ENCODE data around the gene KCTD10. TPM values are rescaled to one million over a fixed set of nuclear protein-coding genes. Genes with fewer than 3 reads are reported as not detected.

The KCTD10 gene
- total RNA-seq, 1 experiment from 2014 or later: 56.7 TPM

- Mint-ChIP-seq H3K27ac (ENCODE audit: unreplicated experiment) (no peak overlapping the region), H3K36me3 (ENCODE audit: insufficient read depth, unreplicated experiment) (peaks cover 5% of the 10 kb centered on the region), H3K4me1 (ENCODE audit: low read depth, unreplicated experiment) (no peaks in the 10 kb centered on the region), H3K4me3 (ENCODE audit: low read depth, unreplicated experiment) (no peak overlapping the region), H3K27me3 (ENCODE audit: unreplicated experiment) (no peaks in the 10 kb centered on the region), H3K9me3 (ENCODE audit: low read depth, unreplicated experiment) (no peaks in the 10 kb centered on the region)
- intact Hi-C loops (cut with micrococcal nuclease; ENCODE audit: unreplicated experiment): no loop called here
- no peak for DNase-seq
- TF ChIP-seq CTCF (IDR thresholded peaks at IDR 0.05; ENCODE audit: unreplicated experiment): no peak
- CTCF ChIA-PET: no interaction called here
- BruUV-seq (replicated peaks): no TSS peak
Measured at GRCh38 chr12:109488051-109488665, 11.1 kb upstream of the KCTD10 start.

DNA sequence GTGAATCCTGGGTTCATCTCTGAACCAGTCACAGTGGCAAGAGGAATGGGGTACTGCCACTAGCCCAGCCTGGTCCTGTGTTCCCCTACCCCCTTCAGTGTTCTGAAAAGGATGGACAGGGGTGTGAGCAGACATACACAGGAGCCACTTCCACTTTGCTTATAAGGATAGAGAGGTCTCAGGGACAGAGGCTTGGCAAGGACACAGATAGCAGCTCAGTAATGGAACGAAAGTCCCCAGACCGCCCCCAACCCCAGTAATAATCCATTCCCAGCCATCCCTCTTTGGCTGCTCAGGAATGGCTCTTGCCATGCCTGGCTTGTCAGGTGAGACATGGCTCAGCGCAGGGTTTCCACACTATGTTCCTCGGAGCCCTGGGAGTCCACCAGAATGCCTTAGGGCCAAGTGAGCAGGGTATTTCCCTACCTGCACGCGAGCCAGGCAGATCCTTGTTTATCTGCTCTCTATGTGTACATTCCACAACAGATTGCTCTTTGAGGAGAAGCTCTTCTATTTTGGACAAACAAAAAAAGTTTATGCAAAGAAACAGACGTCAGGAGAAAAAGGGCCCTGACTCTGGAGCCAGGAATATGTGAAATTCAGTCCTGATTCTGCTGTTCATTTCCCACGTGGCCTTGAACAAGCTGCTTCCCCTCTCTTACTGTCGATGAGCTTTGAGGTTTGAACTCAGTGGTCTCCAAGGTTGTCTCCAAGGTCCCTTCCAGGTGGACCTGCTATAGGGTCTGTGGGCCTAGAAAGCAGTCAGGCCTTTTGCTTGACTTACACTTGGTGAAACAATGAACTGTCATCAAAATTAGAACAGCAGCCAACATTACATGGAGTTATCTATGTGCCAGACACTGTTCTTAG lies 10.3 kb upstream of the KCTD10 start:
- no TSS peak for BruUV-seq (replicated peaks)
- CTCF ChIA-PET: no interaction called here
- DNase-seq: no peak
- Mint-ChIP-seq H3K27me3 (ENCODE audit: unreplicated experiment) (no peaks in the 10 kb centered on the region), H3K9me3 (ENCODE audit: low read depth, unreplicated experiment) (no peaks in the 10 kb centered on the region), H3K27ac (ENCODE audit: unreplicated experiment) (no peak overlapping the region), H3K36me3 (ENCODE audit: insufficient read depth, unreplicated experiment) (peaks cover 5% of the 10 kb centered on the region), H3K4me1 (ENCODE audit: low read depth, unreplicated experiment) (no peaks in the 10 kb centered on the region), H3K4me3 (ENCODE audit: low read depth, unreplicated experiment) (no peak overlapping the region)
- intact Hi-C loops (cut with micrococcal nuclease; ENCODE audit: unreplicated experiment): no loop called here
- TF ChIP-seq CTCF (IDR thresholded peaks at IDR 0.05; ENCODE audit: unreplicated experiment): no peak

GRCh38 chr12:109485201-109485600 lies 8.1 kb upstream of the KCTD10 start:
- H3K36me3 Mint-ChIP-seq (ENCODE audit: insufficient read depth, unreplicated experiment): peaks cover 5% of the 10 kb centered on the region
- no peak overlapping the region for H3K27ac Mint-ChIP-seq (ENCODE audit: unreplicated experiment)
- H3K27me3 Mint-ChIP-seq (ENCODE audit: unreplicated experiment): no peaks in the 10 kb centered on the region
- BruUV-seq (replicated peaks): no TSS peak
- no peak overlapping the region for H3K4me3 Mint-ChIP-seq (ENCODE audit: low read depth, unreplicated experiment)
- H3K9me3 Mint-ChIP-seq (ENCODE audit: low read depth, unreplicated experiment): no peaks in the 10 kb centered on the region
- no peak for TF ChIP-seq CTCF (IDR thresholded peaks at IDR 0.05; ENCODE audit: unreplicated experiment)
- no peaks in the 10 kb centered on the region for H3K4me1 Mint-ChIP-seq (ENCODE audit: low read depth, unreplicated experiment)
- no peak for DNase-seq
- CTCF ChIA-PET: interaction anchor here (0.6 to 1.1 kb wide), 2 partner anchors 8 to 1809 kb away, joined by 3 to 6 read pairs; partner anchors contain the start of genes KCTD10 and UBE3B
- intact Hi-C loops (cut with micrococcal nuclease; ENCODE audit: unreplicated experiment): no loop called here

GRCh38 chr12:109483346-109483745 lies 6.2 kb upstream of the KCTD10 start:
- TF ChIP-seq CTCF (IDR thresholded peaks at IDR 0.05; ENCODE audit: unreplicated experiment): no peak
- H3K9me3 Mint-ChIP-seq (ENCODE audit: low read depth, unreplicated experiment): no peaks in the 10 kb centered on the region
- H3K36me3 Mint-ChIP-seq (ENCODE audit: insufficient read depth, unreplicated experiment): peaks cover 11% of the 10 kb centered on the region
- peaks cover 11% of the 10 kb centered on the region for H3K4me1 Mint-ChIP-seq (ENCODE audit: low read depth, unreplicated experiment)
- no TSS peak for BruUV-seq (replicated peaks)
- H3K4me3 Mint-ChIP-seq (ENCODE audit: low read depth, unreplicated experiment): no peak overlapping the region
- H3K27me3 Mint-ChIP-seq (ENCODE audit: unreplicated experiment): no peaks in the 10 kb centered on the region
- intact Hi-C loops (cut with micrococcal nuclease; ENCODE audit: unreplicated experiment): no loop called here
- DNase-seq: no peak
- no peak overlapping the region for H3K27ac Mint-ChIP-seq (ENCODE audit: unreplicated experiment)
- CTCF ChIA-PET: no interaction called here
